K562 (cell line): ENCODE measurements around the gene ANKRD33. TPM values are rescaled to one million over a fixed set of nuclear protein-coding genes. Genes with fewer than 3 reads are reported as not detected.
A peak's percentile ranks its signal among the peaks of the same experiment; 100 is the strongest.

Experiments used
- ARID2 ChIP-seq: fragments of 450-650 bp; IDR thresholded peaks from 2 replicates; pipeline ENCODE4 v1.6.1; 2017; ENCODE audit warnings: antibody characterized with exemption, mild to moderate bottlenecking
- EP400 ChIP-seq: fragments of 450-650 bp; IDR thresholded peaks from 2 replicates; pipeline ENCODE4 v1.6.1; 2017; ENCODE audit warnings: antibody characterized with exemption, mild to moderate bottlenecking, moderate library complexity
- ETV5 ChIP-seq: sonication (generic); formaldehyde crosslinking; IDR thresholded peaks from 2 replicates; pipeline ENCODE4 v1.4.0; 2020; ENCODE audit warnings: low read depth, mild to moderate bottlenecking, missing genetic modification reagents
- HMG20A ChIP-seq: fragments of 450-650 bp; formaldehyde crosslinking; conservative IDR thresholded peaks from 2 replicates; pipeline ENCODE4 v1.4.0; 2020; ENCODE audit warnings: mild to moderate bottlenecking, mixed read lengths
- ID3 ChIP-seq, 2 experiments: fragments of 250-450 bp in 1 of 2; fragments of 450-650 bp in 1 of 2; sonication (Bioruptor Pico) in 1 of 2; IDR thresholded peaks; 2 replicates each; pipeline versions ENCODE4 v1.6.1 to v1.8.0; 2016 to 2021; ENCODE audit warnings: mild to moderate bottlenecking in 2 of 2, moderate library complexity in 2 of 2, missing compliant biosample characterization in 1 of 2, missing genetic modification characterization in 1 of 2
- L3MBTL2 ChIP-seq: fragments of 450-650 bp; IDR thresholded peaks from 2 replicates; pipeline ENCODE4 v1.6.1; 2016; ENCODE audit warnings: mild to moderate bottlenecking, moderate library complexity
- LEF1 ChIP-seq: fragments of 450-650 bp; IDR thresholded peaks from 2 replicates; pipeline ENCODE4 v1.6.1; 2016; ENCODE audit warnings: mild to moderate bottlenecking
- NEUROD1 ChIP-seq: fragments of 150-350 bp; IDR thresholded peaks from 2 replicates; pipeline ENCODE4 v1.6.1; 2014; ENCODE audit warnings: borderline replicate concordance, low read length, low read depth; ENCODE audit not compliant: partially characterized antibody
- NFIC ChIP-seq: fragments of 450-650 bp; IDR thresholded peaks from 2 replicates; pipeline ENCODE4 v1.6.1; 2017; ENCODE audit warnings: mild to moderate bottlenecking, inconsistent platforms
- NR1H2 ChIP-seq: sonication (generic); formaldehyde crosslinking; IDR thresholded peaks from 2 replicates; pipeline ENCODE4 v1.4.0; 2020; ENCODE audit warnings: mild to moderate bottlenecking, missing genetic modification reagents
- SAP30 ChIP-seq: fragments of 200-600 bp; sonication (generic); IDR thresholded peaks from 2 replicates; pipeline ENCODE4 v1.6.1; 2012; ENCODE audit warnings: borderline replicate concordance, low read depth, mild to moderate bottlenecking, moderate library complexity, low read length, control low read depth, inconsistent platforms; ENCODE audit not compliant: insufficient read depth, poor library complexity, severe bottlenecking
- SRSF1 ChIP-seq: fragments of 200-400 bp; formaldehyde crosslinking; IDR thresholded peaks from 2 replicates; pipeline ENCODE4 v1.6.1; 2017; ENCODE audit warnings: mild to moderate bottlenecking, low read depth, low read length, moderate library complexity
- U2AF2 ChIP-seq: fragments of 200-400 bp; formaldehyde crosslinking; optimal IDR thresholded peaks from 2 replicates; pipeline ENCODE3; 2017; ENCODE audit warnings: low read depth, mild to moderate bottlenecking, low read length
- ZFX ChIP-seq: sonication (generic); formaldehyde crosslinking; IDR thresholded peaks from 2 replicates; pipeline ENCODE4 v1.8.0; 2022; ENCODE audit warnings: mild to moderate bottlenecking, missing genetic modification reagents, moderate library complexity
- ZKSCAN8 ChIP-seq: fragments of 200-800 bp; sonication (Bioruptor generic); IDR thresholded peaks from 2 replicates; pipeline ENCODE4 v1.6.1; 2016; ENCODE audit warnings: missing genetic modification characterization, missing compliant biosample characterization
- ZNF143 ChIP-seq: sonication (generic); formaldehyde crosslinking; IDR thresholded peaks from 2 replicates; pipeline ENCODE4 v1.9.0; 2022; ENCODE audit warnings: mild to moderate bottlenecking, missing genetic modification reagents
- polyA plus RNA-seq, 8 experiments: library from polyadenylated mRNA; depleted of rRNA in 4 of 8; stranded (reverse) in 5 of 8; unstranded in 3 of 8; fragments of >200 nt; fragmentation: Nextera tagmentation in 2 of 8; fragmentation: Illumina TruSeq in 1 of 8; extraction: Ambion mirVana in 2 of 8; extraction: Trizol in 1 of 8; gene quantifications; 2 replicates each; pipeline versions ENCODE4 v1.2.1 to v1.2.3, GENCODE V29; 2011 to 2014; ENCODE audit warnings: inconsistent platforms in 1 of 8, missing spikeins in 1 of 8
- total RNA-seq, 7 experiments: library from RNA; depleted of rRNA in 6 of 7; stranded (reverse); fragments of >200 nt in 6 of 7; fragmentation: Illumina TruSeq in 2 of 7; extraction: Trizol in 2 of 7; gene quantifications; 2 replicates each; pipeline versions ENCODE4 v1.2.1 to v1.2.3, GENCODE V29; 2011 to 2021; ENCODE audit warnings: low replicate concordance in 1 of 7
- TF ChIP-seq, protein P1 (sequence below): fragments of 250-450 bp; sonication (Bioruptor Pico); IDR thresholded peaks from 2 replicates; pipeline ENCODE4 v1.8.0; 2021; ENCODE audit warnings: moderate library complexity, mild to moderate bottlenecking, inconsistent platforms
- TF ChIP-seq, protein P2 (sequence below): fragments of 450-650 bp; IDR thresholded peaks from 2 replicates; pipeline ENCODE4 v1.6.1; 2017; ENCODE audit warnings: antibody characterized with exemption
- TF ChIP-seq, protein P3 (sequence below): fragments of 450-650 bp; IDR thresholded peaks from 2 replicates; pipeline ENCODE4 v1.6.1; 2016
- TF ChIP-seq, protein P4 (sequence below), 2 experiments: fragments of 450-650 bp in 1 of 2; sonication (generic) in 1 of 2; formaldehyde crosslinking in 1 of 2; IDR thresholded peaks in 1 of 2; conservative IDR thresholded peaks in 1 of 2; 2 replicates each; pipeline versions ENCODE4 v1.6.1 to v1.8.1; 2016 to 2023; ENCODE audit warnings: mild to moderate bottlenecking in 2 of 2, moderate library complexity in 2 of 2, inconsistent platforms in 1 of 2, missing genetic modification reagents in 1 of 2

ANKRD33 gene
- total and polyA plus RNA-seq, 9 of the 15 experiments (the other 6 are each of a cell fraction or from before 2014, with no cell fraction given), result 0.04 to 0.11 (median 0.07) TPM; not detected in 4

DNA sequence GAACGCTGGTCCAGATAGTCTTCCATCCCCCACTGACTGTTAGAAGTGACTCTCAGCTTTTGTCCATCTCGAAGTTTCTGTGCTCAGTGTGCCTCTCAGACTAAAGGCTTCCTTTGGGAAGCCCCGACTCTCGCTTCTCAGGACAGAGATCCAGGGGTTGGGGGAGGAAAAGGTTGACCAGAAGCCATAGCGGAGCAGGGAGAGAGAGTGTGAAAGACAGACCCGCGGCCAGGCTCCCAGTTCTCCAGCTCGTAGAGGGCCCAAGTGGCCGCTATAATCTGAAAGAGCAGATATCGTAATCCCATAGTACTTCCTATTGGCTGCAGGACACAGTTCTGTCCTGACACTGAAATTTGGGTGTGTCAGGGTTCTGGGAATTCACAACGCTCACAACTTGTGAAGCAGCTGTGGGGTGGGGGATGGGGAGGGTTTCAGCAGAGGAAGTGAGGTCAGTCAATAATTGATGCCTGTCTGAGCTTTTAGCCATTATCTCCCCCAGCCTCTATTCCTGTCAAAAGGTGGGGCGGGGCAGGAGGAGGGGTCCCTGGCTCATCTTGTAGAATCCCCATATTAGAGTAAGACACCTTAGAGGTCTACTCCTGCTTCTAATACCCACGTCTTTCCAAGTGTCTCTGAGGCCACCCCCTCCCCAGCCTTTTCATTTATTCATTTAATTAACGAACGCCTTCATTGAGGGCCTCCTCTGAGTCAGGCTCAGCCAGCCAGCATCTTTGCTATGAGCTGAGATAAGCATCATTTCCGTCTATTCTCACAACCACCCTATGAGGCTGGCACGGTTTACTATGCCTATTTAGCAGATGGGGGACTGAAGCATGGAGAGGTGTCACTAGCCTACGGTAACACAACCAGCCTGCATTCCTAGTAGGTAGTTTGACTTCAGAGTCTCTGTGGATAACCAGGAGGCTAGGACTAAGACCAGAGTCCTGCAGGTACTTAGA lies 17.8 kb downstream of the ANKRD33 start (continued):
- TF ChIP-seq, protein P1, sequence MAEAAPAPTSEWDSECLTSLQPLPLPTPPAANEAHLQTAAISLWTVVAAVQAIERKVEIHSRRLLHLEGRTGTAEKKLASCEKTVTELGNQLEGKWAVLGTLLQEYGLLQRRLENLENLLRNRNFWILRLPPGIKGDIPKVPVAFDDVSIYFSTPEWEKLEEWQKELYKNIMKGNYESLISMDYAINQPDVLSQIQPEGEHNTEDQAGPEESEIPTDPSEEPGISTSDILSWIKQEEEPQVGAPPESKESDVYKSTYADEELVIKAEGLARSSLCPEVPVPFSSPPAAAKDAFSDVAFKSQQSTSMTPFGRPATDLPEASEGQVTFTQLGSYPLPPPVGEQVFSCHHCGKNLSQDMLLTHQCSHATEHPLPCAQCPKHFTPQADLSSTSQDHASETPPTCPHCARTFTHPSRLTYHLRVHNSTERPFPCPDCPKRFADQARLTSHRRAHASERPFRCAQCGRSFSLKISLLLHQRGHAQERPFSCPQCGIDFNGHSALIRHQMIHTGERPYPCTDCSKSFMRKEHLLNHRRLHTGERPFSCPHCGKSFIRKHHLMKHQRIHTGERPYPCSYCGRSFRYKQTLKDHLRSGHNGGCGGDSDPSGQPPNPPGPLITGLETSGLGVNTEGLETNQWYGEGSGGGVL (CRISPR knock-in tag), result no peak
- no peak for TF ChIP-seq NR1H2
- TF ChIP-seq, protein P2, sequence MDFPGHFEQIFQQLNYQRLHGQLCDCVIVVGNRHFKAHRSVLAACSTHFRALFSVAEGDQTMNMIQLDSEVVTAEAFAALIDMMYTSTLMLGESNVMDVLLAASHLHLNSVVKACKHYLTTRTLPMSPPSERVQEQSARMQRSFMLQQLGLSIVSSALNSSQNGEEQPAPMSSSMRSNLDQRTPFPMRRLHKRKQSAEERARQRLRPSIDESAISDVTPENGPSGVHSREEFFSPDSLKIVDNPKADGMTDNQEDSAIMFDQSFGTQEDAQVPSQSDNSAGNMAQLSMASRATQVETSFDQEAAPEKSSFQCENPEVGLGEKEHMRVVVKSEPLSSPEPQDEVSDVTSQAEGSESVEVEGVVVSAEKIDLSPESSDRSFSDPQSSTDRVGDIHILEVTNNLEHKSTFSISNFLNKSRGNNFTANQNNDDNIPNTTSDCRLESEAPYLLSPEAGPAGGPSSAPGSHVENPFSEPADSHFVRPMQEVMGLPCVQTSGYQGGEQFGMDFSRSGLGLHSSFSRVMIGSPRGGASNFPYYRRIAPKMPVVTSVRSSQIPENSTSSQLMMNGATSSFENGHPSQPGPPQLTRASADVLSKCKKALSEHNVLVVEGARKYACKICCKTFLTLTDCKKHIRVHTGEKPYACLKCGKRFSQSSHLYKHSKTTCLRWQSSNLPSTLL, result no peak
- TF ChIP-seq EP400, result peak; percentile 37; the same call in 1 of the 2 replicates
- peak; percentile 85 for TF ChIP-seq ETV5 (CRISPR knock-in tag)
- peak; percentile 83 for TF ChIP-seq L3MBTL2
- TF ChIP-seq HMG20A (CRISPR knock-in tag), result no peak
- no peak for TF ChIP-seq SRSF1
- TF ChIP-seq U2AF2, result no peak
- TF ChIP-seq, protein P3, sequence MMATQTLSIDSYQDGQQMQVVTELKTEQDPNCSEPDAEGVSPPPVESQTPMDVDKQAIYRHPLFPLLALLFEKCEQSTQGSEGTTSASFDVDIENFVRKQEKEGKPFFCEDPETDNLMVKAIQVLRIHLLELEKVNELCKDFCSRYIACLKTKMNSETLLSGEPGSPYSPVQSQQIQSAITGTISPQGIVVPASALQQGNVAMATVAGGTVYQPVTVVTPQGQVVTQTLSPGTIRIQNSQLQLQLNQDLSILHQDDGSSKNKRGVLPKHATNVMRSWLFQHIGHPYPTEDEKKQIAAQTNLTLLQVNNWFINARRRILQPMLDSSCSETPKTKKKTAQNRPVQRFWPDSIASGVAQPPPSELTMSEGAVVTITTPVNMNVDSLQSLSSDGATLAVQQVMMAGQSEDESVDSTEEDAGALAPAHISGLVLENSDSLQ, result peak; percentile 85
- TF ChIP-seq ARID2, result 0 out of 2 replicates have a peak, but pooled peaks have one; percentile 24
- peak; percentile 90 for TF ChIP-seq LEF1
- TF ChIP-seq, protein P4, sequence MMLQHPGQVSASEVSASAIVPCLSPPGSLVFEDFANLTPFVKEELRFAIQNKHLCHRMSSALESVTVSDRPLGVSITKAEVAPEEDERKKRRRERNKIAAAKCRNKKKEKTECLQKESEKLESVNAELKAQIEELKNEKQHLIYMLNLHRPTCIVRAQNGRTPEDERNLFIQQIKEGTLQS (IDR thresholded peaks at IDR 0.05), result peak; percentile 76
- TF ChIP-seq, protein P4 (CRISPR knock-in tag; conservative IDR thresholded peaks at IDR 0.05), result no peak
- TF ChIP-seq NFIC, result peak; percentile 60
- TF ChIP-seq ZFX (CRISPR knock-in tag), result peak; percentile 69
- TF ChIP-seq ID3 (CRISPR knock-in tag; IDR thresholded peaks at IDR 0.05), result no peak
- TF ChIP-seq ID3 (tag; IDR thresholded peaks at IDR 0.05), result peak; percentile 58; the same call in 1 of the 2 replicates
- TF ChIP-seq ZKSCAN8 (CRISPR knock-in tag), result no peak
- no peak for TF ChIP-seq SAP30
- peak; percentile 49 for TF ChIP-seq NEUROD1
- TF ChIP-seq ZNF143 (CRISPR knock-in tag), result no peak
